GM18508 (cell line): ENCODE measurements around the gene PRRX1.

ENCODE experiments used
- ATAC-seq: cut with Tn5 transposase; IDR thresholded peaks from one replicate; pipeline ENCODE4 v1.9.1; 2021; ENCODE audit warnings: moderate number of reproducible peaks; ENCODE audit not compliant: insufficient read depth, unreplicated experiment

Gene PRRX1

GRCh38 chr1:170749549-170749948 is 85.6 kb downstream of the PRRX1 start:
- no peak for ATAC-seq

GRCh38 chr1:170749959-170750358 is 86.0 kb downstream of the PRRX1 start:
- ATAC-seq = no peak

GRCh38 chr1:170755795-170756194 is 91.9 kb downstream of the PRRX1 start:
- ATAC-seq = no peak

GRCh38 chr1:170758992-170759391 is 95.1 kb downstream of the PRRX1 start:
- ATAC-seq = no peak

GRCh38 chr1:170765279-170765678 is 101.3 kb downstream of the PRRX1 start:
- ATAC-seq = no peak

- ATAC-seq = no peak
Observed at GRCh38 chr1:170765712-170766330, 101.9 kb downstream of the PRRX1 start.

- ATAC-seq = no peak
Observed at GRCh38 chr1:170768929-170769328, 105.0 kb downstream of the PRRX1 start.

- no peak for ATAC-seq
Observed at GRCh38 chr1:170769691-170770090, 105.8 kb downstream of the PRRX1 start.

GRCh38 chr1:170770254-170770653 is 106.3 kb downstream of the PRRX1 start:
- no peak for ATAC-seq

GRCh38 chr1:170776252-170776651 is 112.3 kb downstream of the PRRX1 start:
- ATAC-seq = no peak

- ATAC-seq = no peak
Observed at GRCh38 chr1:170776777-170777176, 112.8 kb downstream of the PRRX1 start.
